GM12878 (cell line): ENCODE data around the gene TMEM239. TPM values are rescaled to one million over a fixed set of nuclear protein-coding genes. Genes with fewer than 3 reads are reported as not detected.

Experiments used
- ATAC-seq: fragments of 200-7000 bp; cut with Tn5 transposase; 3 replicates; pipeline ENCODE4 v1.9.1; 2020; ENCODE audit warnings: mild to moderate bottlenecking, moderate library complexity
- BruUV-seq: library from RNA; stranded (reverse); fragments of 400-500 nt; replicated peaks from 2 replicates; lab custom pipeline; 2021; lab: Mats Ljungman, UMichigan
- CTCF ChIA-PET: fragments of 300-600 bp; sonication (Branson Sonifier 250); formaldehyde crosslinking; extraction: SDS; loops from one replicate; lab custom pipeline; 2021; ENCODE audit warnings: inconsistent platforms; lab: Yijun Ruan, JAX
- POLR2A ChIA-PET: fragments of 350-600 bp; formaldehyde crosslinking; extraction: SDS; loops from one replicate; lab custom pipeline; 2021; ENCODE audit warnings: inconsistent platforms; lab: Charles Lee
- RAD21 ChIA-PET: fragments of 300-600 bp; sonication (Branson Sonifier 250); formaldehyde crosslinking; loops from one replicate; lab custom pipeline; 2023; ENCODE audit warnings: antibody characterized with exemption; ENCODE audit not compliant: unreplicated experiment; lab: Charles Lee
- SMC1A ChIA-PET: fragments of 300-600 bp; sonication (Branson Sonifier 250); formaldehyde crosslinking; loops from one replicate; lab custom pipeline; 2023; ENCODE audit not compliant: unreplicated experiment, uncharacterized antibody; lab: Charles Lee
- DNase-seq: peaks from one replicate; pipeline ENCODE4 v3.0.0-alpha.2; 2011; ENCODE audit warnings: low read depth, low spot score
- FAIRE-seq: peaks from 3 replicates; lab custom pipeline; 2011; peaks lifted over from hg19 to GRCh38; lab: Jason Lieb, UNC
- H2AFZ ChIP-seq: 2 replicates; pipeline ENCODE4 v1.6.0; 2011; ENCODE audit warnings: low read depth, low read length, control low read depth; ENCODE audit not compliant: control insufficient read depth
- H3K27ac ChIP-seq: 2 replicates; pipeline ENCODE4 v1.5.1; 2011; ENCODE audit warnings: control low read depth; ENCODE audit not compliant: control insufficient read depth, insufficient read depth
- H3K27me3 ChIP-seq, 2 experiments: replicated peaks in 1 of 2; 2 replicates each; pipeline versions ENCODE4 v1.6.0 to v1.6.1; 2011; ENCODE audit warnings: low read length in 1 of 2; ENCODE audit not compliant: control insufficient read depth in 2 of 2, insufficient read depth in 2 of 2
- H3K36me3 ChIP-seq, 2 experiments: 2 replicates each; pipeline ENCODE4 v1.5.1; 2011; ENCODE audit warnings: low read length in 1 of 2; ENCODE audit not compliant: control insufficient read depth in 2 of 2, insufficient read depth in 2 of 2
- H3K4me1 ChIP-seq: 2 replicates; pipeline ENCODE4 v1.6.1; 2011; ENCODE audit warnings: mild to moderate bottlenecking, low read length, moderate library complexity, mixed read lengths; ENCODE audit not compliant: control insufficient read depth, insufficient read depth
- H3K4me2 ChIP-seq: 2 replicates; pipeline ENCODE4 v1.6.0; 2011; ENCODE audit warnings: control low read depth; ENCODE audit not compliant: control insufficient read depth, insufficient read depth
- H3K4me3 ChIP-seq: fragments of 200-600 bp; sonication (generic); 2 replicates; pipeline ENCODE4 v1.5.1; 2016
- H3K79me2 ChIP-seq: 2 replicates; pipeline ENCODE4 v1.6.0; 2011; ENCODE audit warnings: low read length; ENCODE audit not compliant: control insufficient read depth, insufficient read depth
- H3K9ac ChIP-seq: 2 replicates; pipeline ENCODE4 v1.8.0; 2011; ENCODE audit warnings: low read length, control low read depth, mixed read lengths; ENCODE audit not compliant: control insufficient read depth, insufficient read depth
- H3K9me3 ChIP-seq: replicated peaks from 3 replicates; pipeline ENCODE4 v1.5.1; 2011; ENCODE audit warnings: mild to moderate bottlenecking, low read length; ENCODE audit not compliant: control insufficient read depth, insufficient read depth
- H4K20me1 ChIP-seq: 2 replicates; pipeline ENCODE4 v1.6.0; 2011; ENCODE audit not compliant: control insufficient read depth, insufficient read depth
- SIX5 ChIP-seq: IDR thresholded peaks from 2 replicates; pipeline ENCODE4 v1.6.1; 2011; ENCODE audit warnings: mild to moderate bottlenecking, low read depth, low read length, moderate library complexity; ENCODE audit not compliant: severe bottlenecking
- TCF7 ChIP-seq: IDR thresholded peaks from 2 replicates; pipeline ENCODE4 v1.6.1; 2014; ENCODE audit warnings: antibody characterized with exemption, borderline replicate concordance
- WGBS: methylation state at CpG from one replicate; pipeline ENCODE4 v1.1.6; 2016; ENCODE audit warnings: low lambda C conversion rate; ENCODE audit not compliant: insufficient replicate concordance, insufficient coverage; ENCODE audit errors: missing lambda C conversion rate; 5-methylcytosine and 5-hydroxymethylcytosine counted together
- in situ Hi-C: fragments of 300-500 bp; cut with MboI; formaldehyde crosslinking; loops from 9 replicates; pipeline ENCODE4 v1.14.3; 2018; ENCODE audit warnings: mixed read lengths
- intact Hi-C: fragments of 100-400 bp; cut with micrococcal nuclease; formaldehyde crosslinking; loops from one replicate; pipeline ENCODE4 v1.14.2; 2022; ENCODE audit not compliant: unreplicated experiment
- polyA plus RNA-seq, 11 experiments: library from polyadenylated mRNA; depleted of rRNA in 4 of 11; unstranded in 6 of 11; stranded (reverse) in 5 of 11; fragments of >200 nt; fragmentation: Nextera tagmentation in 4 of 11; fragmentation: Illumina TruSeq in 1 of 11; extraction: Ambion mirVana in 4 of 11; extraction: Trizol in 1 of 11; gene quantifications; 1 replicate in 1 of 11; 2 replicates in 10 of 11; pipeline versions ENCODE4 v1.2.1 to v1.2.3, GENCODE V29; 2011 to 2016; ENCODE audit warnings: inconsistent platforms in 2 of 11, missing spikeins in 2 of 11, low read depth in 1 of 11
- total RNA-seq, 4 experiments: library from RNA; depleted of rRNA in 3 of 4; stranded (reverse); fragments of >200 nt in 3 of 4; fragmentation: Illumina TruSeq in 1 of 4; extraction: Trizol in 1 of 4; gene quantifications; 2 replicates each; pipeline versions ENCODE4 v1.2.1 to v1.2.3, GENCODE V29; 2013 to 2021
- TF ChIP-seq, protein P1 (sequence below): fragments of 450-650 bp; formaldehyde crosslinking; IDR thresholded peaks from 2 replicates; pipeline ENCODE4 v1.5.0; 2022; ENCODE audit warnings: mild to moderate bottlenecking, missing genetic modification characterization

Gene TMEM239
- total and polyA plus RNA-seq, 10 of the 15 experiments (the other 5 are each of a cell fraction or from before 2014, with no cell fraction given), result not detected

DNA sequence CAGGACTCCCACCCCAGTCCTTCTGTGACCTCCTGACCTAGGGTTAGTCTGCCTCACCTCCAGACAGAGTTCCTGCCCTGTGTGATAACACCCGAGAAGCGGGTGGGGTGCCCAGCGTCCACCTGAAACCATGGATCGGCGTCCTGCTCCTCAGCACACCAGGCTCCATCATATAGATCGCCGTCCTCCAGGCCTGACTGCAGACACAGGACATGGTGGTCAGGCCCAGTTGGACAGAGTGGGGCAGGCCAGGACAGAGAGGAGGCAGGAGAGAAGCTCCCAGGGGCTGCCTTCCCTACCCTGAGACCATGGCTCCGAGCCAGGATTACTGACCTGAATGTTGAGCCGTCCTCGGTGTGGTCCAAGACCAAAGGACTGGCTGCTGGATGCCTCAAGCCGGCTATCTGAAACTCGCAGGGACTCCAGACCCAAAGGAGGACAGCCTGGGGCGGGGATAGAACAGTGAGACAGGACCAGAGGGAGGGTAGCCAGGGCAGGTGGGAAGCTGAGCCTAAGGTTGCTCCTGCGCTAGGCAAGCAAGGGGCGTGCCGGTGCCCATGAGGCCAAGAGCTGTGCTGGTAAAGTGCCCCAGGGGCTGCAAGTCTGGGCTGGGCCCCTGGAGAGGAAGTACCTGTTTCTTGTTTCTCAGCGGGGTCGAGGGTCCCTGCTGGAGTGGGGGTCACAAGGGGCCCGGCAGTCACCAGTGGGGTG lies 17.9 kb upstream of the TMEM239 start:
- SMC1A ChIA-PET, result no interaction called here
- POLR2A ChIA-PET, result no interaction called here

More for the DNA sequence above, 17.9 kb upstream of the TMEM239 start:
- ChIA-PET RAD21 (no interaction called here), CTCF (no interaction called here)
- H3K36me3 ChIP-seq, result no peaks in the 10 kb centered on the region
- no TSS peak for BruUV-seq
- DNase-seq (no peak), ATAC-seq (no peak), FAIRE-seq (no peak)
- TF ChIP-seq, protein P1, sequence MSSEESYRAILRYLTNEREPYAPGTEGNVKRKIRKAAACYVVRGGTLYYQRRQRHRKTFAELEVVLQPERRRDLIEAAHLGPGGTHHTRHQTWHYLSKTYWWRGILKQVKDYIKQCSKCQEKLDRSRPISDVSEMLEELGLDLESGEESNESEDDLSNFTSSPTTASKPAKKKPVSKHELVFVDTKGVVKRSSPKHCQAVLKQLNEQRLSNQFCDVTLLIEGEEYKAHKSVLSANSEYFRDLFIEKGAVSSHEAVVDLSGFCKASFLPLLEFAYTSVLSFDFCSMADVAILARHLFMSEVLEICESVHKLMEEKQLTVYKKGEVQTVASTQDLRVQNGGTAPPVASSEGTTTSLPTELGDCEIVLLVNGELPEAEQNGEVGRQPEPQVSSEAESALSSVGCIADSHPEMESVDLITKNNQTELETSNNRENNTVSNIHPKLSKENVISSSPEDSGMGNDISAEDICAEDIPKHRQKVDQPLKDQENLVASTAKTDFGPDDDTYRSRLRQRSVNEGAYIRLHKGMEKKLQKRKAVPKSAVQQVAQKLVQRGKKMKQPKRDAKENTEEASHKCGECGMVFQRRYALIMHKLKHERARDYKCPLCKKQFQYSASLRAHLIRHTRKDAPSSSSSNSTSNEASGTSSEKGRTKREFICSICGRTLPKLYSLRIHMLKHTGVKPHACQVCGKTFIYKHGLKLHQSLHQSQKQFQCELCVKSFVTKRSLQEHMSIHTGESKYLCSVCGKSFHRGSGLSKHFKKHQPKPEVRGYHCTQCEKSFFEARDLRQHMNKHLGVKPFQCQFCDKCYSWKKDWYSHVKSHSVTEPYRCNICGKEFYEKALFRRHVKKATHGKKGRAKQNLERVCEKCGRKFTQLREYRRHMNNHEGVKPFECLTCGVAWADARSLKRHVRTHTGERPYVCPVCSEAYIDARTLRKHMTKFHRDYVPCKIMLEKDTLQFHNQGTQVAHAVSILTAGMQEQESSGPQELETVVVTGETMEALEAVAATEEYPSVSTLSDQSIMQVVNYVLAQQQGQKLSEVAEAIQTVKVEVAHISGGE, result no peak
- TF ChIP-seq TCF7 (no peak), SIX5 (no peak)
- intact Hi-C loops (no loop called here), in situ Hi-C loops (no loop called here)
- H3K4me1 ChIP-seq, result no peaks in the 10 kb centered on the region
- H4K20me1 ChIP-seq, result no peaks in the 10 kb centered on the region
- 54% methylated on average over 19 of the region's 19 CpGs for WGBS
- no peak overlapping the region for H3K9ac ChIP-seq
- H3K4me2 ChIP-seq, result no peak overlapping the region
- no peaks in the 10 kb centered on the region for H3K9me3 ChIP-seq
- no peak overlapping the region for H3K4me3 ChIP-seq
- H3K27me3 ChIP-seq, result peaks cover 11 to 18% of the 10 kb centered on the region in 2 experiments
- H3K27ac ChIP-seq, result no peak overlapping the region
- no peak overlapping the region for H2AFZ ChIP-seq
- no peaks in the 10 kb centered on the region for H3K79me2 ChIP-seq
